ENCODE data around the gene C3orf80.
"Not testable (repeated sequence)": the region's sequence is repeated elsewhere in the genome, so short reads cannot be mapped to it uniquely, and the experiment has no call there.

The C3orf80 gene

GRCh38 chr3:160199108-160199507, 26.1 kb upstream of the C3orf80 start:
- no peak for TF ChIP-seq ESRRG (CRISPR knock-in tag; IDR thresholded peaks at IDR 0.05)
- ATAC-seq, result no peak

GRCh38 chr3:160200353-160200752, 24.9 kb upstream of the C3orf80 start:
- ATAC-seq, result no peak
- TF ChIP-seq BACH2 (CRISPR knock-in tag; IDR thresholded peaks at IDR 0.05; ENCODE audit: borderline replicate concordance) (no peak), CSDC2 (CRISPR knock-in tag; IDR thresholded peaks at IDR 0.05) (no peak)

GRCh38 chr3:160204396-160205011, 20.7 kb upstream of the C3orf80 start:
- ATAC-seq, result not testable (repeated sequence)

GRCh38 chr3:160205606-160206005, 19.6 kb upstream of the C3orf80 start:
- TF ChIP-seq RARB (CRISPR knock-in tag; IDR thresholded peaks at IDR 0.05), result no peak
- no peak for TF ChIP-seq ZNF70 (CRISPR knock-in tag; IDR thresholded peaks at IDR 0.05)
- no peak for TF ChIP-seq ISL1 (CRISPR knock-in tag; IDR thresholded peaks at IDR 0.05)
- no peak for TF ChIP-seq ARNTL (CRISPR knock-in tag; IDR thresholded peaks at IDR 0.05; ENCODE audit: borderline replicate concordance, low read depth)
- no peak for TF ChIP-seq ESRRG (CRISPR knock-in tag; IDR thresholded peaks at IDR 0.05)
- no peak for TF ChIP-seq PATZ1 (CRISPR knock-in tag; IDR thresholded peaks at IDR 0.05; ENCODE audit: borderline replicate concordance)
- no peak for TF ChIP-seq CREB5 (CRISPR knock-in tag; IDR thresholded peaks at IDR 0.05; ENCODE audit: low read depth)
- TF ChIP-seq ZC3H10 (CRISPR knock-in tag; IDR thresholded peaks at IDR 0.05), result no peak
- TF ChIP-seq GLIS3 (CRISPR knock-in tag; IDR thresholded peaks at IDR 0.05), result no peak
- TF ChIP-seq PPARA (CRISPR knock-in tag; IDR thresholded peaks at IDR 0.05; ENCODE audit: borderline replicate concordance), result no peak
- no peak for TF ChIP-seq ZNF565 (CRISPR knock-in tag; conservative IDR thresholded peaks at IDR 0.05; ENCODE audit: low read depth)
- TF ChIP-seq TSHZ2 (CRISPR knock-in tag; IDR thresholded peaks at IDR 0.05), result no peak
- TF ChIP-seq TCF4 (CRISPR knock-in tag; IDR thresholded peaks at IDR 0.05; ENCODE audit: borderline replicate concordance), result no peak
- TF ChIP-seq POU6F1 (CRISPR knock-in tag; IDR thresholded peaks at IDR 0.05; ENCODE audit: borderline replicate concordance, low read depth), result no peak
- no peak for TF ChIP-seq ZNF8 (CRISPR knock-in tag; IDR thresholded peaks at IDR 0.05)
- ATAC-seq, result no peak

GRCh38 chr3:160210341-160210740, 14.9 kb upstream of the C3orf80 start:
- no peak for TF ChIP-seq ZFP30 (CRISPR knock-in tag; IDR thresholded peaks at IDR 0.05)
- no peak for TF ChIP-seq GLIS3 (CRISPR knock-in tag; IDR thresholded peaks at IDR 0.05)
- TF ChIP-seq OSR1 (CRISPR knock-in tag; IDR thresholded peaks at IDR 0.05), result no peak
- no peak for TF ChIP-seq TOX (CRISPR knock-in tag; IDR thresholded peaks at IDR 0.05; ENCODE audit: borderline replicate concordance)
- no peak for TF ChIP-seq CREB5 (CRISPR knock-in tag; IDR thresholded peaks at IDR 0.05; ENCODE audit: low read depth)
- no peak for TF ChIP-seq PATZ1 (CRISPR knock-in tag; IDR thresholded peaks at IDR 0.05; ENCODE audit: borderline replicate concordance)
- TF ChIP-seq SNAI2 (CRISPR knock-in tag; IDR thresholded peaks at IDR 0.05), result no peak
- no peak for TF ChIP-seq ESRRG (CRISPR knock-in tag; IDR thresholded peaks at IDR 0.05)
- no peak for TF ChIP-seq ZNF8 (CRISPR knock-in tag; IDR thresholded peaks at IDR 0.05)
- ATAC-seq, result no peak

All from SK-N-SH treated with all-trans-retinoic acid at 6 μM for 48 hours (cell line).